ENCODE data around the gene TPSAB1.

DNA sequence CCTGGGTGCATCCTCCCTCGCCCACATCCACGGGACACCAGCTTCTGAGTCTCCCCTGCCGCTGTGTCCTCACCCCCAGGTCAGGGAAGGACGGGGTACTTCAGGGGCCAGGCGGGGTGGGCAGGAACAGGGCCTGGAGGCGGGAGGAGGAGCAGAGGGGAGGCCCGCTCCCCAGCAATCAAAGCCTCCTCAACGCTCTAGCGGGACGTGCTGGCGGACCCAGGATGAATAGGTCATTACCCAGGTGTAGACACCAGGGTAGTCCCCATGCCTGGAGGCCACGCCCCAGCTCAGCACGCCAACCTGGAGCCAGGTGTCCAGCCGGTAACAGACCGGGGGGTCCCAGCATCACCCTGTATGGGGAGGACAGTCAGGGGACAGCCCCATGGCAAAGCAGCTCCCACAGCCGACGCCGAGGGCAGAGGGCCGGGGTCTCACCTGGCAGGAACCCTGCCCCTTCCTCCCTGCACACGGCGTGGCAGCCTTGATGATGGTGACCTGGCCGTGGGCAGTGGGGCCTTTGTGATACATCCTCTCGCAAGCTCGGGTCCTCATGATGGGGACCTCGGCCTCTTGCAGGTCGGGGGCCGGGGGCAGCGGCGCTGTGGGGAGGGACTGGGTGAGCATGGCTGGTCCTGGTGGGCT is 39.6 kb downstream of the TPSAB1 start:
- TF ChIP-seq, protein P1, sequence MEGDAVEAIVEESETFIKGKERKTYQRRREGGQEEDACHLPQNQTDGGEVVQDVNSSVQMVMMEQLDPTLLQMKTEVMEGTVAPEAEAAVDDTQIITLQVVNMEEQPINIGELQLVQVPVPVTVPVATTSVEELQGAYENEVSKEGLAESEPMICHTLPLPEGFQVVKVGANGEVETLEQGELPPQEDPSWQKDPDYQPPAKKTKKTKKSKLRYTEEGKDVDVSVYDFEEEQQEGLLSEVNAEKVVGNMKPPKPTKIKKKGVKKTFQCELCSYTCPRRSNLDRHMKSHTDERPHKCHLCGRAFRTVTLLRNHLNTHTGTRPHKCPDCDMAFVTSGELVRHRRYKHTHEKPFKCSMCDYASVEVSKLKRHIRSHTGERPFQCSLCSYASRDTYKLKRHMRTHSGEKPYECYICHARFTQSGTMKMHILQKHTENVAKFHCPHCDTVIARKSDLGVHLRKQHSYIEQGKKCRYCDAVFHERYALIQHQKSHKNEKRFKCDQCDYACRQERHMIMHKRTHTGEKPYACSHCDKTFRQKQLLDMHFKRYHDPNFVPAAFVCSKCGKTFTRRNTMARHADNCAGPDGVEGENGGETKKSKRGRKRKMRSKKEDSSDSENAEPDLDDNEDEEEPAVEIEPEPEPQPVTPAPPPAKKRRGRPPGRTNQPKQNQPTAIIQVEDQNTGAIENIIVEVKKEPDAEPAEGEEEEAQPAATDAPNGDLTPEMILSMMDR (conservative IDR thresholded peaks at IDR 0.05; ENCODE audit: low read length), result no peak
- no peak for TF ChIP-seq EZH2phosphoT487 (IDR thresholded peaks at IDR 0.05; ENCODE audit: borderline replicate concordance)
